KMS-11 (cell line): ENCODE results near the gene SART1.

Experiments used
- H2AFZ ChIP-seq: fragments of 200-600 bp; sonication (generic); 2 replicates; pipeline ENCODE4 v1.6.1; 2016; ENCODE audit warnings: antibody characterized with exemption, mixed run types, low read depth
- H3K27ac ChIP-seq: fragments of 200-600 bp; sonication (generic); 2 replicates; pipeline ENCODE4 v1.6.1; 2016; ENCODE audit warnings: mild to moderate bottlenecking, mixed run types
- H3K27me3 ChIP-seq: fragments of 200-600 bp; sonication (generic); 2 replicates; pipeline ENCODE4 v1.6.1; 2017; ENCODE audit warnings: mild to moderate bottlenecking, low read depth, mixed run types, moderate library complexity; ENCODE audit not compliant: insufficient read depth
- H3K36me3 ChIP-seq: fragments of 200-600 bp; sonication (generic); 2 replicates; pipeline ENCODE4 v1.6.1; 2017; ENCODE audit warnings: mild to moderate bottlenecking, mixed run types; ENCODE audit not compliant: insufficient read depth
- H3K4me1 ChIP-seq: fragments of 200-600 bp; sonication (generic); 2 replicates; pipeline ENCODE4 v1.6.1; 2016; ENCODE audit warnings: mild to moderate bottlenecking, low read depth, mixed run types; ENCODE audit not compliant: poor library complexity, severe bottlenecking
- H3K4me2 ChIP-seq: fragments of 200-600 bp; sonication (generic); 2 replicates; pipeline ENCODE4 v1.7.0; 2016; ENCODE audit warnings: mild to moderate bottlenecking, mixed run types
- H3K4me3 ChIP-seq: fragments of 200-600 bp; sonication (generic); IDR thresholded peaks from 2 replicates; pipeline ENCODE4 v1.6.1; 2017; ENCODE audit warnings: low read depth, low read length, mixed read lengths; ENCODE audit not compliant: insufficient read depth
- H3K79me2 ChIP-seq: fragments of 200-600 bp; sonication (generic); 2 replicates; pipeline ENCODE4 v1.6.1; 2016; ENCODE audit warnings: low read depth, mixed run types; ENCODE audit not compliant: insufficient read depth
- H3K9ac ChIP-seq: fragments of 200-600 bp; sonication (generic); 2 replicates; pipeline ENCODE4 v1.6.1; 2016; ENCODE audit warnings: mild to moderate bottlenecking, mixed run types
- H4K20me1 ChIP-seq: fragments of 200-600 bp; sonication (generic); 2 replicates; pipeline ENCODE4 v1.6.1; 2016; ENCODE audit warnings: mild to moderate bottlenecking, mixed run types; ENCODE audit not compliant: insufficient read depth
- CTCF ChIP-seq: fragments of 200-600 bp; sonication (generic); conservative IDR thresholded peaks from 2 replicates; pipeline ENCODE4 v1.6.1; 2017; ENCODE audit warnings: low read depth, mild to moderate bottlenecking, antibody characterized with exemption, low read length, moderate library complexity, mixed read lengths

SART1 gene

DNA sequence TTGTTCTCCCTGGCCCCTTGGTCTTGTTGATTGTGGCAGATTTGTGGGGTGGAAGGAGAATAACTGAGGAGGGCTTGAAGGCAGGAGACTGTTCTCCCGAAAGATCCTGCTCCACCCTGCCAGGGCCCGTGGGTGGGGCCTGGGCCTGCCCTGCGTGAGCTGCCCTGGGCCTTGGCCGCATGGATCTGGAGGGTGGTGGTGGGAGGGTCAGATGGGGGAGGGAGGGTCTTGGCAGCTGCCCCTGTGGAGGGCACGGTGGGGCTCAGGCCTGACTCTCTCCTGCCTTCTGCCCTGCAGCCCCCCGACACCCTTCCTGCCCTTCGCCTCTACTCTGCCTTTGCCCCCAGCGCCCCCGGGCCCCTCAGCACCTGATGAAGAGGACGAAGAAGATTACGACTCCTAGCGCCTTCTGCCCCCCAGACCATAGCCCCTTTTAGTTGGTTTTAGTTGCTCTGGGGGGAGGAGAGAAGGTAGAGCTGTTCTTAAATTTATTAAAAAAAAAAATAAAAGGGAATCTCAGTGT, 40.4 kb upstream of the SART1 start:
- Histone ChIP-seq H3K4me1 (peaks cover 14% of the 10 kb centered on the region), H3K27me3 (no peaks in the 10 kb centered on the region), H3K9ac (no peak overlapping the region), H3K36me3 (no peaks in the 10 kb centered on the region), H3K27ac (no peak overlapping the region), H3K79me2 (peaks cover 13% of the 10 kb centered on the region; the same call in 1 of the 2 replicates), H2AFZ (no peak overlapping the region), H3K4me3 (no peak overlapping the region), H3K4me2 (peak overlapping the region; percentile 96), H4K20me1 (no peaks in the 10 kb centered on the region)
- TF ChIP-seq CTCF, result no peak

GRCh38 chr11:65921876-65922275, 39.7 kb upstream of the SART1 start:
- H4K20me1 ChIP-seq, result no peaks in the 10 kb centered on the region
- H3K4me2 ChIP-seq, result no peak overlapping the region
- H2AFZ ChIP-seq, result no peak overlapping the region
- H3K79me2 ChIP-seq, result peaks cover 13% of the 10 kb centered on the region; the same call in 1 of the 2 replicates
- H3K27me3 ChIP-seq, result no peaks in the 10 kb centered on the region
- H3K36me3 ChIP-seq, result no peaks in the 10 kb centered on the region
- no peak overlapping the region for H3K27ac ChIP-seq
- peaks cover 22% of the 10 kb centered on the region for H3K4me1 ChIP-seq
- H3K9ac ChIP-seq, result no peak overlapping the region
- H3K4me3 ChIP-seq, result no peak overlapping the region
- no peak for TF ChIP-seq CTCF

GRCh38 chr11:65922565-65922964, 39.0 kb upstream of the SART1 start:
- no peak overlapping the region for H3K4me2 ChIP-seq
- H2AFZ ChIP-seq, result no peak overlapping the region
- H3K79me2 ChIP-seq, result peaks cover 10% of the 10 kb centered on the region; the same call in 1 of the 2 replicates
- peaks cover 26% of the 10 kb centered on the region for H3K4me1 ChIP-seq
- H3K4me3 ChIP-seq, result no peak overlapping the region
- H4K20me1 ChIP-seq, result no peaks in the 10 kb centered on the region
- H3K9ac ChIP-seq, result no peak overlapping the region
- no peaks in the 10 kb centered on the region for H3K27me3 ChIP-seq
- no peak for TF ChIP-seq CTCF
- H3K27ac ChIP-seq, result no peak overlapping the region
- H3K36me3 ChIP-seq, result no peaks in the 10 kb centered on the region

GRCh38 chr11:65925397-65925796, 36.1 kb upstream of the SART1 start:
- Histone ChIP-seq H3K4me1 (peaks cover 40% of the 10 kb centered on the region), H3K79me2 (no peaks in the 10 kb centered on the region), H3K36me3 (no peaks in the 10 kb centered on the region), H3K27ac (no peak overlapping the region), H3K9ac (no peak overlapping the region), H3K4me2 (no peak overlapping the region), H4K20me1 (no peaks in the 10 kb centered on the region), H3K4me3 (no peak overlapping the region), H2AFZ (no peak overlapping the region), H3K27me3 (no peaks in the 10 kb centered on the region)
- no peak for TF ChIP-seq CTCF
